Activated CD4-positive, alpha-beta T cell treated with anti-CD3 and anti-CD28 coated beads, Interleukin-2, amount 50 U/mL, for 4 hours (primary cell): ENCODE data around the gene STK40.
A peak's percentile ranks its signal among the peaks of the same experiment; 100 is the strongest.

ENCODE experiments used
- DNase-seq, 2 experiments: peaks; one replicate each; pipeline ENCODE4 v3.0.0-alpha.2; 2020

STK40 gene

GRCh38 chr1:36306902-36307456 lies 78.7 kb downstream of the STK40 start:
- peak; percentile 86 to 88 for DNase-seq

GRCh38 chr1:36306210-36306901 lies 79.4 kb downstream of the STK40 start, which contains the start of gene SH3D21:
Gene SH3D21, plus strand, starts transcription at chr1:36306368. Its CDS starts 53 bp downstream, at chr1:36306421.
- peak; percentile 44 to 48 for DNase-seq

- DNase-seq: no peak
These were observed 79.9 kb downstream of the STK40 start for GRCh38 chr1:36305915-36306209.

GRCh38 chr1:36304970-36305914 lies 80.5 kb downstream of the STK40 start:
- DNase-seq: no peak

- DNase-seq: no peak
These were observed 81.2 kb downstream of the STK40 start for GRCh38 chr1:36304521-36304920.

- no peak for DNase-seq
These were observed 81.9 kb downstream of the STK40 start for GRCh38 chr1:36303650-36304360.

- DNase-seq: no peak
These were observed 82.5 kb downstream of the STK40 start for GRCh38 chr1:36303244-36303643.

- DNase-seq: no peak
These were observed 84.5 kb downstream of the STK40 start for GRCh38 chr1:36301220-36301619.

GRCh38 chr1:36300526-36300925 lies 85.2 kb downstream of the STK40 start:
- no peak for DNase-seq

GRCh38 chr1:36298640-36299039 lies 87.1 kb downstream of the STK40 start:
- DNase-seq: no peak

- DNase-seq: no peak
These were observed 88.7 kb downstream of the STK40 start for GRCh38 chr1:36297062-36297461.

GRCh38 chr1:36295390-36295789 lies 90.3 kb downstream of the STK40 start:
- DNase-seq: no peak
